K562 (cell line): Measurements from ENCODE around the gene CADM2. TPM values are rescaled to one million over a fixed set of nuclear protein-coding genes. Genes with fewer than 3 reads are reported as not detected.

ENCODE experiments used
- ATAC-seq: fragments of 200-7000 bp; cut with Tn5 transposase; 3 replicates; pipeline ENCODE4 v1.9.1; 2020; ENCODE audit warnings: moderate library complexity
- BruUV-seq: library from RNA; stranded (reverse); fragments of 400-500 nt; replicated peaks from 2 replicates; lab custom pipeline; 2021; lab: Mats Ljungman, UMichigan
- CTCF ChIA-PET: fragments of 300-600 bp; formaldehyde crosslinking; extraction: SDS; loops from one replicate; lab custom pipeline; 2021; ENCODE audit warnings: low intra/inter-chr PET ratio; lab: Yijun Ruan, JAX
- POLR2A ChIA-PET: fragments of 300-600, 350-650 bp; sonication (Branson Sonifier 250); formaldehyde crosslinking; extraction: SDS; loops from one replicate; lab custom pipeline; 2021; ENCODE audit warnings: antibody characterized with exemption, inconsistent platforms; lab: Yijun Ruan, JAX
- DNase-seq, 4 experiments: peaks; one replicate each; pipeline versions ENCODE4 v3.0.0 to v3.0.0-alpha.2; 2011 to 2018; ENCODE audit warnings: low spot score in 3 of 4, mixed read lengths in 3 of 4; ENCODE audit errors: extremely low read depth in 1 of 4
- FAIRE-seq: peaks from 2 replicates; lab custom pipeline; 2011; peaks lifted over from hg19 to GRCh38; lab: Jason Lieb, UNC
- H2AFZ ChIP-seq: 2 replicates; pipeline ENCODE4 v1.6.0; 2011; ENCODE audit warnings: low read depth, low read length, control low read depth, inconsistent platforms
- H3K27ac ChIP-seq: fragments of 200-600 bp; 3 replicates; pipeline ENCODE4 v1.8.0; 2011; ENCODE audit warnings: low read depth, mild to moderate bottlenecking, control low read depth, inconsistent platforms, low read length, moderate library complexity, mixed read lengths; ENCODE audit errors: extremely low read depth
- H3K27me3 ChIP-seq, 2 experiments: fragments of 300-600 bp in 1 of 2; 2 replicates in 1 of 2; 3 replicates in 1 of 2; pipeline versions ENCODE4 v1.6.0 to v1.8.0; 2011; ENCODE audit warnings: inconsistent platforms in 2 of 2, low read length in 2 of 2, mild to moderate bottlenecking in 1 of 2, mixed read lengths in 1 of 2, moderate library complexity in 1 of 2; ENCODE audit not compliant: control insufficient read depth in 2 of 2, insufficient read depth in 2 of 2
- H3K36me3 ChIP-seq: fragments of 300-600 bp; 3 replicates; pipeline ENCODE4 v1.8.0; 2011; ENCODE audit warnings: mild to moderate bottlenecking, low read length, inconsistent platforms; ENCODE audit not compliant: control insufficient read depth, insufficient read depth
- H3K4me1 ChIP-seq, 2 experiments: fragments of 200-600 bp in 1 of 2; replicated peaks in 1 of 2; 2 replicates in 1 of 2; 3 replicates in 1 of 2; pipeline versions ENCODE4 v1.5.1 to v1.8.0; 2011; ENCODE audit warnings: inconsistent platforms in 2 of 2, low read length in 2 of 2, mild to moderate bottlenecking in 1 of 2, mixed read lengths in 1 of 2, moderate library complexity in 1 of 2; ENCODE audit not compliant: control insufficient read depth in 2 of 2, insufficient read depth in 2 of 2
- H3K4me2 ChIP-seq: 2 replicates; pipeline ENCODE4 v1.6.1; 2011; ENCODE audit warnings: low read length, control low read depth, inconsistent platforms, mixed read lengths; ENCODE audit not compliant: insufficient read depth
- H3K4me3 ChIP-seq: fragments of 200-600 bp; sonication (generic), shearing (Covaris generic); 2 replicates; pipeline ENCODE4 v1.5.1; 2016; ENCODE audit warnings: control low read depth, inconsistent platforms
- H3K79me2 ChIP-seq: fragments of 200-600 bp; 3 replicates; pipeline ENCODE4 v1.8.0; 2011; ENCODE audit warnings: low read length, inconsistent platforms; ENCODE audit not compliant: control insufficient read depth, insufficient read depth
- H3K9ac ChIP-seq, 2 experiments: 2 replicates each; pipeline versions ENCODE4 v1.6.0 to v1.6.1; 2011; ENCODE audit warnings: low read depth in 2 of 2, low read length in 2 of 2, control low read depth in 1 of 2, inconsistent platforms in 1 of 2, mild to moderate bottlenecking in 1 of 2, mixed read lengths in 1 of 2; ENCODE audit not compliant: insufficient read depth in 1 of 2
- H3K9me1 ChIP-seq: one replicate; pipeline ENCODE4 v1.6.0; 2011; ENCODE audit warnings: inconsistent platforms, mild to moderate bottlenecking, low read length, moderate library complexity; ENCODE audit not compliant: control insufficient read depth, insufficient read depth
- H3K9me3 ChIP-seq: replicated peaks from 2 replicates; pipeline ENCODE4 v1.5.1; 2011; ENCODE audit warnings: low read depth, low read length, inconsistent platforms; ENCODE audit not compliant: control insufficient read depth, insufficient read depth
- H4K20me1 ChIP-seq: replicated peaks from 2 replicates; pipeline ENCODE4 v1.6.1; 2011; ENCODE audit warnings: low read length, inconsistent platforms, mixed read lengths; ENCODE audit not compliant: control insufficient read depth, insufficient read depth
- ARID2 ChIP-seq: fragments of 450-650 bp; IDR thresholded peaks from 2 replicates; pipeline ENCODE4 v1.6.1; 2017; ENCODE audit warnings: antibody characterized with exemption, mild to moderate bottlenecking
- ATF1 ChIP-seq, 2 experiments: fragments of 450-650 bp in 1 of 2; IDR thresholded peaks; 2 replicates each; pipeline ENCODE4 v1.6.1; 2016; ENCODE audit warnings: missing compliant biosample characterization in 1 of 2, missing genetic modification characterization in 1 of 2
- HEY1 ChIP-seq: fragments of 250-450 bp; sonication (Bioruptor Pico); IDR thresholded peaks from 2 replicates; pipeline ENCODE4 v1.5.0; 2020; ENCODE audit warnings: mild to moderate bottlenecking, moderate library complexity, borderline replicate concordance
- MCM3 ChIP-seq: fragments of 450-650 bp; IDR thresholded peaks from 2 replicates; pipeline ENCODE4 v1.6.1; 2016
- NBN ChIP-seq: fragments of 450-650 bp; IDR thresholded peaks from 2 replicates; pipeline ENCODE4 v1.6.1; 2016; ENCODE audit warnings: low read depth, mild to moderate bottlenecking
- PTRF ChIP-seq: fragments of 450-650 bp; IDR thresholded peaks from 2 replicates; pipeline ENCODE4 v1.6.1; 2016; ENCODE audit warnings: mild to moderate bottlenecking, missing genetic modification characterization, missing compliant biosample characterization
- SIX5 ChIP-seq, 2 experiments: IDR thresholded peaks; 2 replicates each; pipeline ENCODE4 v1.6.1; 2011; ENCODE audit warnings: low read length in 2 of 2, borderline replicate concordance in 1 of 2, low read depth in 1 of 2, mild to moderate bottlenecking in 1 of 2, moderate library complexity in 1 of 2; ENCODE audit not compliant: insufficient read depth in 1 of 2
- SRF ChIP-seq, 2 experiments: fragments of 250-450, 450-650 bp in 1 of 2; sonication (Bioruptor Pico) in 1 of 2; sonication (generic) in 1 of 2; formaldehyde crosslinking; IDR thresholded peaks; 2 replicates each; pipeline versions ENCODE4 v1.5.0 to v1.5.1; 2020 to 2022; ENCODE audit warnings: mild to moderate bottlenecking in 1 of 2, missing genetic modification reagents in 1 of 2
- ZNF143 ChIP-seq: sonication (generic); formaldehyde crosslinking; IDR thresholded peaks from 2 replicates; pipeline ENCODE4 v1.9.0; 2022; ENCODE audit warnings: mild to moderate bottlenecking, missing genetic modification reagents
- WGBS: fragments of 100-300 bp; shearing (Covaris generic); methylation state at CpG from one replicate; pipeline ENCODE4 v1.1.6; 2016; ENCODE audit warnings: low coverage, mixed read lengths; ENCODE audit not compliant: insufficient coverage; ENCODE audit errors: missing lambda C conversion rate; 5-methylcytosine and 5-hydroxymethylcytosine counted together
- in situ Hi-C: fragments of 300-500 bp; cut with MboI; formaldehyde crosslinking; loops from 4 replicates; pipeline ENCODE4 v1.15.0; 2018; ENCODE audit warnings: inconsistent platforms, mixed read lengths
- intact Hi-C: fragments of 100-400 bp; cut with micrococcal nuclease; formaldehyde crosslinking; loops from 2 replicates; pipeline ENCODE4 v1.14.2; 2022
- polyA plus RNA-seq, 8 experiments: library from polyadenylated mRNA; depleted of rRNA in 4 of 8; stranded (reverse) in 5 of 8; unstranded in 3 of 8; fragments of >200 nt; fragmentation: Nextera tagmentation in 2 of 8; fragmentation: Illumina TruSeq in 1 of 8; extraction: Ambion mirVana in 2 of 8; extraction: Trizol in 1 of 8; gene quantifications; 2 replicates each; pipeline versions ENCODE4 v1.2.1 to v1.2.3, GENCODE V29; 2011 to 2014; ENCODE audit warnings: inconsistent platforms in 1 of 8, missing spikeins in 1 of 8
- total RNA-seq, 7 experiments: library from RNA; depleted of rRNA in 6 of 7; stranded (reverse); fragments of >200 nt in 6 of 7; fragmentation: Illumina TruSeq in 2 of 7; extraction: Trizol in 2 of 7; gene quantifications; 2 replicates each; pipeline versions ENCODE4 v1.2.1 to v1.2.3, GENCODE V29; 2011 to 2021; ENCODE audit warnings: low replicate concordance in 1 of 7
- TF ChIP-seq, protein P1 (sequence below): fragments of 250-450 bp; sonication (Bioruptor Pico); IDR thresholded peaks from 2 replicates; pipeline ENCODE4 v1.5.1; 2021; ENCODE audit warnings: mild to moderate bottlenecking
- TF ChIP-seq, protein P2 (sequence below), 2 experiments: fragments of 450-650 bp; conservative IDR thresholded peaks; 2 replicates each; pipeline ENCODE4 v1.6.1; 2017; ENCODE audit warnings: mild to moderate bottlenecking in 2 of 2, moderate library complexity in 2 of 2
- TF ChIP-seq, protein P3 (sequence below): fragments of 450-650 bp; IDR thresholded peaks from one replicate; pipeline ENCODE4 v1.6.1; 2018; ENCODE audit warnings: mild to moderate bottlenecking, moderate library complexity; ENCODE audit not compliant: partially characterized antibody
- TF ChIP-seq, protein P4 (sequence below): sonication (generic); formaldehyde crosslinking; IDR thresholded peaks from 2 replicates; pipeline ENCODE4 v1.8.1; 2022; ENCODE audit warnings: missing genetic modification reagents

CADM2 gene
- total and polyA plus RNA-seq, 9 of the 15 experiments (the other 6 are each of a cell fraction or from before 2014, with no cell fraction given) = 0.11 to 3.2 (median 0.95) TPM

DNA sequence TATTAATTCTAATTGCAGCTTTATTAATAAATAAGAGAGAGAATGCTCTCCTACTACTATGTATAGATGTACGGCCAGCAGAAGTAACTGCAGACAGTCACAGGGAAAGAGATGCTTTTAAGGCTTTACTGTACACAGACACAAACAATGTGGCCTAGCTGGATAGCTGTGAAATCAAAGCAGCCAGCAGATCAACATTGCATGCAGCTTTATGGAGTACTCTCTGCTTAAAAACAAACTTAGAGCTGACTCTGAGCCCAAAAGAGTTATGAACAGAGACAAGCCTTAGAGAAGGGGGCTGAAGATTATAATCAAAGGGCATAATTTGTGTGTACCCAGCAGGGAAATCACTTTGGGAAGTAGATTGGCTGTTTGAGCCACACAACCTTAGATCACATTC is 47.2 kb downstream of the CADM2 start:
- POLR2A ChIA-PET = no interaction called here

More for the DNA sequence above, 47.2 kb downstream of the CADM2 start:
- Histone ChIP-seq H2AFZ (no peak overlapping the region), H4K20me1 (no peaks in the 10 kb centered on the region), H3K27ac (no peak overlapping the region), H3K9me1 (no peaks in the 10 kb centered on the region), H3K4me1 (no peaks in the 10 kb centered on the region), H3K79me2 (no peaks in the 10 kb centered on the region), H3K9ac (no peak overlapping the region), H3K36me3 (no peaks in the 10 kb centered on the region), H3K4me2 (no peak overlapping the region), H3K4me3 (no peak overlapping the region), H3K9me3 (no peaks in the 10 kb centered on the region), H3K27me3 (no peaks in the 10 kb centered on the region)
- no peak for ATAC-seq
- 0% methylated on average over 1 of the region's 1 CpG for WGBS
- no peak for DNase-seq
- CTCF ChIA-PET = no interaction called here
- intact Hi-C loops (no loop called here), in situ Hi-C loops (no loop called here)
- BruUV-seq = no TSS peak
- FAIRE-seq = no peak
- TF ChIP-seq PTRF (tag) (no peak), SRF (CRISPR knock-in tag; IDR thresholded peaks at IDR 0.05) (no peak), MCM3 (no peak), ZNF143 (CRISPR knock-in tag) (no peak), HEY1 (CRISPR knock-in tag) (no peak), NBN (no peak), ARID2 (no peak), ATF1 (CRISPR knock-in tag; IDR thresholded peaks at IDR 0.05) (no peak), ATF1 (tag; IDR thresholded peaks at IDR 0.05) (no peak), SIX5 (IDR thresholded peaks at IDR 0.05; ENCODE audit: borderline replicate concordance in 1 of 2, insufficient read depth in 1 of 2, low read depth in 1 of 2, low read length in 2 of 2) (no peak)
- TF ChIP-seq, protein P1, sequence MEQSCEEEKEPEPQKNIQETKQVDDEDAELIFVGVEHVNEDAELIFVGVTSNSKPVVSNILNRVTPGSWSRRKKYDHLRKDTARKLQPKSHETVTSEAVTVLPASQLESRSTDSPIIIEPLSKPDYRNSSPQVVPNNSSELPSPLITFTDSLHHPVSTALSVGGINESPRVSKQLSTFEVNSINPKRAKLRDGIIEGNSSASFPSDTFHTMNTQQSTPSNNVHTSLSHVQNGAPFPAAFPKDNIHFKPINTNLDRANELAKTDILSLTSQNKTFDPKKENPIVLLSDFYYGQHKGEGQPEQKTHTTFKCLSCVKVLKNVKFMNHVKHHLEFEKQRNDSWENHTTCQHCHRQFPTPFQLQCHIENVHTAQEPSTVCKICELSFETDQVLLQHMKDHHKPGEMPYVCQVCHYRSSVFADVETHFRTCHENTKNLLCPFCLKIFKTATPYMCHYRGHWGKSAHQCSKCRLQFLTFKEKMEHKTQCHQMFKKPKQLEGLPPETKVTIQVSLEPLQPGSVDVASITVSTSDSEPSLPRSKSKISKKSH = no peak
- TF ChIP-seq, protein P2, sequence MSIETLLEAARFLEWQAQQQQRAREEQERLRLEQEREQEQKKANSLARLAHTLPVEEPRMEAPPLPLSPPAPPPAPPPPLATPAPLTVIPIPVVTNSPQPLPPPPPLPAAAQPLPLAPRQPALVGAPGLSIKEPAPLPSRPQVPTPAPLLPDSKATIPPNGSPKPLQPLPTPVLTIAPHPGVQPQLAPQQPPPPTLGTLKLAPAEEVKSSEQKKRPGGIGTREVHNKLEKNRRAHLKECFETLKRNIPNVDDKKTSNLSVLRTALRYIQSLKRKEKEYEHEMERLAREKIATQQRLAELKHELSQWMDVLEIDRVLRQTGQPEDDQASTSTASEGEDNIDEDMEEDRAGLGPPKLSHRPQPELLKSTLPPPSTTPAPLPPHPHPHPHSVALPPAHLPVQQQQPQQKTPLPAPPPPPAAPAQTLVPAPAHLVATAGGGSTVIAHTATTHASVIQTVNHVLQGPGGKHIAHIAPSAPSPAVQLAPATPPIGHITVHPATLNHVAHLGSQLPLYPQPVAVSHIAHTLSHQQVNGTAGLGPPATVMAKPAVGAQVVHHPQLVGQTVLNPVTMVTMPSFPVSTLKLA (conservative IDR thresholded peaks at IDR 0.05) = no peak
- TF ChIP-seq, protein P3, sequence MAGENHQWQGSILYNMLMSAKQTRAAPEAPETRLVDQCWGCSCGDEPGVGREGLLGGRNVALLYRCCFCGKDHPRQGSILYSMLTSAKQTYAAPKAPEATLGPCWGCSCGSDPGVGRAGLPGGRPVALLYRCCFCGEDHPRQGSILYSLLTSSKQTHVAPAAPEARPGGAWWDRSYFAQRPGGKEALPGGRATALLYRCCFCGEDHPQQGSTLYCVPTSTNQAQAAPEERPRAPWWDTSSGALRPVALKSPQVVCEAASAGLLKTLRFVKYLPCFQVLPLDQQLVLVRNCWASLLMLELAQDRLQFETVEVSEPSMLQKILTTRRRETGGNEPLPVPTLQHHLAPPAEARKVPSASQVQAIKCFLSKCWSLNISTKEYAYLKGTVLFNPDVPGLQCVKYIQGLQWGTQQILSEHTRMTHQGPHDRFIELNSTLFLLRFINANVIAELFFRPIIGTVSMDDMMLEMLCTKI = no peak
- TF ChIP-seq, protein P4, sequence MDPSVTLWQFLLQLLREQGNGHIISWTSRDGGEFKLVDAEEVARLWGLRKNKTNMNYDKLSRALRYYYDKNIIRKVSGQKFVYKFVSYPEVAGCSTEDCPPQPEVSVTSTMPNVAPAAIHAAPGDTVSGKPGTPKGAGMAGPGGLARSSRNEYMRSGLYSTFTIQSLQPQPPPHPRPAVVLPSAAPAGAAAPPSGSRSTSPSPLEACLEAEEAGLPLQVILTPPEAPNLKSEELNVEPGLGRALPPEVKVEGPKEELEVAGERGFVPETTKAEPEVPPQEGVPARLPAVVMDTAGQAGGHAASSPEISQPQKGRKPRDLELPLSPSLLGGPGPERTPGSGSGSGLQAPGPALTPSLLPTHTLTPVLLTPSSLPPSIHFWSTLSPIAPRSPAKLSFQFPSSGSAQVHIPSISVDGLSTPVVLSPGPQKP (CRISPR knock-in tag) = no peak
